ENCODE measurements around the gene SVIL. TPM values are rescaled to one million over a fixed set of nuclear protein-coding genes. Genes with fewer than 3 reads are reported as not detected.
"Not testable (repeated sequence)": the region's sequence is repeated elsewhere in the genome, so short reads cannot be mapped to it uniquely, and the experiment has no call there.

SVIL gene
- polyA plus RNA-seq, 6 donors from 2014 or later = 0.35 to 3.9 (median 1.6) TPM; not detected in 3

DNA sequence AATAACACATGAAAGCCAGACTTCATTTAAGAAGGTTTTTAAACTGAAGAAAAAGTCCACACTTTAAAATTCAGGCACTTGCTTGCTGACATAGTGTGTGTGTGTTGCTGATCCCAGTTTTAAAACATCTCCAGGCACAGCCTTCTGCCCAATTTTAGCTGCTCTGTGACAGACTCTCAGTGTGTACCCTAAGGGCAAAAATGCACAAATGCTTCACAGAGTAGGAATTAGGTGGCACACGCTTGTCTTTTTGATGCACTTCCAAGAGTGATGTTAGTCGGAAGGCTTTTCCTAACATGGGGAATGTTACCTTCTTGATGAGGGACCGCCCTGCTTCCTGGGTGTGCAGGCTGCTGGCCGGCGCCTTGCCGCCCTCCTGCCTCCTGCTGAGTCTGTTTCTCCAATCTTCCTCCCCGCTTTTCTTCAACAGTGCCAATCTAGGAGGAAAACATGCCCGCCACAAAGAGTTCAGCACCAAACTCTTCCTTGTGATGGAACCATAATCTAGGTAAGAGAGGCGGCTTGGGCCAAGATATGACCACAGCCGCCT is 122.3 kb downstream of the SVIL start:
- no peaks in the 10 kb centered on the region for H3K36me3 Mint-ChIP-seq
- ATAC-seq (ENCODE audit: low read depth in 2 of 2) = no peak

DNA sequence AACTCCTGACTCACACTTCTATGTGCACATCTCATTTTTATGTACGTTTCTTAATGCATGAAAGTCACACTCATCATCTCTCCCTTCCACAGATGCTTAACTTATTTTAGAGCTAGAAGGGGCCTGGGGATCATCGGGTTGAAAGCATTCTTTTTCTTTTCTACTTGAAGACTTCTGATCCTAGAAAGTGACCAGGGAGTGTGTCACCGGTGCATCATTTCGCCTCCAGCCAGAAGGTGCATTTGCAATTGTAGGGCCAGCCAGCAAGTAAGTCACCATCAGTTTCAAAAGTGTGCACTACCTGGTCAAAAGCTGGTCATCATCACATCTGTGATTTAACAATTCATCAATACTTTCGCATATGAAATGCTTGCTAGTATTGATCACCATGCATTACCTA is 123.0 kb downstream of the SVIL start:
- H3K36me3 Mint-ChIP-seq; ATAC-seq (ENCODE audit: low read depth in 2 of 2); H3K9me3 Mint-ChIP-seq; H3K27ac Mint-ChIP-seq; H3K4me3 Mint-ChIP-seq; DNase-seq; H3K27me3 Mint-ChIP-seq; H3K4me1 Mint-ChIP-seq: not testable (repeated sequence)

More for the DNA sequence above, 122.3 kb downstream of the SVIL start:
- H3K27me3 Mint-ChIP-seq = no peaks in the 10 kb centered on the region
- no peaks in the 10 kb centered on the region for H3K9me3 Mint-ChIP-seq
- no peak overlapping the region for H3K4me3 Mint-ChIP-seq
- H3K4me1 Mint-ChIP-seq = no peaks in the 10 kb centered on the region
- H3K27ac Mint-ChIP-seq = no peak overlapping the region
- no peak for DNase-seq

DNA sequence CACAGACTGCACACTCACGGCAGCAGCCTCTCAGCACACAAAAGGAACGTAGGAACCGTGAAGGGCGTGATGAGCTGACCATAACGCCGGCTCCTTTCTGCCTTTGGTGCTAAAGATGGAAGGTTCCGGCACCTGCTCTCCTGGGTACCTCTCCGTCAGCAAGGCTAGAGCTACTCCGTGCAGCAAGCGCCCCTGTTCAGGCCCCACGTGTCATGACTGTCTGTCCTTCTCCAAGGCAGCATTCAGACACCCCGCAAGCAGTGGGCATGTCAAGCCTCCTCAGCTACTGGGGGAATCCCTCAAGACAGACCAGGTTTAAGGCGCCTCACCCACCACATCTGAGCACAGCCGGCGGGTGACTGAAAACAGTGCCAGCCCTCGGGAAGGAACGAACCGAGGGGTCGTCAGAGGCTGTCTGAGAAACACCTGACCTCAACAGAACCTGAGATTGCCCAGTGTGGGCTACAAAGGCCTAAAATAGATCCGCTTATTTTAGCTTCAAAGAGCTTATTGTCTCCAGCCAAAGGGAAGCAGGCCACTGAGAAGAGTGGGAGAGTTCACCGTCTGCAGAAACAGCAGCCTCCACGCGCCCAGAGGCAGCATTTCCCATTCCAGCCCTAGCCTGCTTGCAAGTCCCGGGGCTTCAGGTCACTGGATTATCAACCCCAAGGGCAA is 124.2 kb downstream of the SVIL start:
- not testable (repeated sequence) for H3K4me1 Mint-ChIP-seq; H3K36me3 Mint-ChIP-seq; ATAC-seq (ENCODE audit: low read depth in 2 of 2); DNase-seq; H3K9me3 Mint-ChIP-seq; H3K27me3 Mint-ChIP-seq; H3K4me3 Mint-ChIP-seq; H3K27ac Mint-ChIP-seq

DNA sequence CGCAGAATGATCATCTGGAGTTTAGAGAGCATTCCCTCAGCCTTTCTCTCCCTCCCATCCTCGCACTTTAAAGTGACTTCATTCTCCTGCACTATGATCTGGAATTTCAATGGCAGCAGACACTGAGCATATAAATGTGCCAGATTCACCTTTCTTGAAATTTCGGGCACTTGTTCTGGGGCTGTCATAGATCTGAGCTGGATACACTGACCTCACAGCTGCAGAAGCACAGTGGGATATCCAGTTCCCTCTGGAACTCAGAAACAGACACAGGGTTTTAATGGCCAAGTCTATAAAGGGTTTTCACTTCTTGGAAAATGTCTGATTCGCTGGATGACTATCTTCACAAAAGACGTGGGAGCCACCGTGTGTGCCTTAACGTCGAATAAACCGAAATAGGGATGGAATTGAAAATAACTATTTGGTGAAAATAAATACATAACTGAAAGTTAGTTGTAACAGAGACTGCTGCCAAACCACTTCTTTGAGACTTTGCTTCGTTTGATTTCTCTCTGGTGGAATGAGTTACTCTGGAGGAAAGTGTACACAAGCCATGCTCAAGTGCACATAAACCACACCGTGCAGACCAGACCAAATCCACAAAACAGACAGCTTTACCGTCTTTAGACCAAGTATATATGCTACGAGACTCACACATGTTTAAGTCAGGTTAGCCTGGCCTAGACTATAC is 126.1 kb downstream of the SVIL start:
- Mint-ChIP-seq H3K36me3 (no peaks in the 10 kb centered on the region), H3K27ac (peak overlapping the region in 1 of 6 donors; percentile 3)
- no peak for DNase-seq

DNA sequence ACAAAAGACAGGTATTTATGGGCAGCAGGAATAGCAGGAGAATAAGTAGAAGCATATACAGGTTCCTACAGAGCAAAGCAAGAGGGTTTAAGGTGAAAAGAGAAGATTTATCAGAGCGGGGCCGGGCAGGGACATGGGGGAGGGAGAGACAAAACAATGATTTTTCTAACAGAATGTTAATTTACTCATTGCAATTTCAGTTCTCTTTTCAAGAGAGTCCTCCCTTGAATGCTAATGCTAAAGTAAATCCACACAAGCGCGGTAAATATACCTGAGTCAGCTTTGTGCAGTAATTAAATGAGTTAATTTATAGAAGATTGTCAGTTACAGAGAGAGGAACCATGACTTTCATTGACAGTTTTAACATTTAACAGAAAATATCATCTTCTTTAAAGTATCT is 127.0 kb downstream of the SVIL start:
- H3K36me3 Mint-ChIP-seq; H3K4me1 Mint-ChIP-seq; ATAC-seq (ENCODE audit: low read depth in 2 of 2); H3K27ac Mint-ChIP-seq; DNase-seq; H3K27me3 Mint-ChIP-seq; H3K4me3 Mint-ChIP-seq; H3K9me3 Mint-ChIP-seq: not testable (repeated sequence)

More for the DNA sequence above, 126.1 kb downstream of the SVIL start:
- no peaks in the 10 kb centered on the region for H3K9me3 Mint-ChIP-seq
- H3K4me3 Mint-ChIP-seq = no peak overlapping the region
- H3K27me3 Mint-ChIP-seq = no peaks in the 10 kb centered on the region
- ATAC-seq (ENCODE audit: low read depth in 2 of 2) = no peak
- H3K4me1 Mint-ChIP-seq = no peaks in the 10 kb centered on the region

DNA sequence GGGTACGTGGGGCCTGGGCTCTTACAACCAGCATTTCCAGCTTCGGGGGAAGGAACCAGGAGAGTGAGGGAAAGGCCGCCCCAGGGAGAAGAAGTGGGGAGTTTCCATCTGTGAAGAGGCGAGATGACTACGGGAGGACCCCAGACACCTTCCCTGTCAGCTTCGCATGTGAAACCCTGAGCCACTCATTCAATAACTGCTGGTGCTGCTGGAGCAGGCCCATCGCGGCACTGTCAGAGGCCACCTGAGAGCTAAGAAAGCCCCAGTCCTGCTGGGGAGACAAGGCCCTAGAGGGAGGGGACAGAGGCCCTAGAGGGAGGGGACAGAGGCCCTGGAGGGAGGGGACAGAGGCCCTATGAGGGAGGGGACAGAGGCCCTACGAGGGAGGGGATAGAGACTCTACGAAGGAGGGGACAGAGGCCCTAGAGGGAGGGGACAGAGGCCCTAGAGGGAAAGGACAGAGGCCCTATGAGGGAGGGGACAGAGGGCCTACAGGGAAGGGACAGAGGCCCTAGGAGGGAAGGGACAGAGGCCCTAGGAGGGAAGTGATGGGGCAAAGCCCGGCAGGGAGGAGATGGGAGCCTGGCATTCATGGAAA is 128.3 kb downstream of the SVIL start:
- not testable (repeated sequence) for H3K4me3 Mint-ChIP-seq; H3K36me3 Mint-ChIP-seq; H3K27ac Mint-ChIP-seq; H3K9me3 Mint-ChIP-seq; ATAC-seq (ENCODE audit: low read depth in 2 of 2); H3K4me1 Mint-ChIP-seq; H3K27me3 Mint-ChIP-seq; DNase-seq

DNA sequence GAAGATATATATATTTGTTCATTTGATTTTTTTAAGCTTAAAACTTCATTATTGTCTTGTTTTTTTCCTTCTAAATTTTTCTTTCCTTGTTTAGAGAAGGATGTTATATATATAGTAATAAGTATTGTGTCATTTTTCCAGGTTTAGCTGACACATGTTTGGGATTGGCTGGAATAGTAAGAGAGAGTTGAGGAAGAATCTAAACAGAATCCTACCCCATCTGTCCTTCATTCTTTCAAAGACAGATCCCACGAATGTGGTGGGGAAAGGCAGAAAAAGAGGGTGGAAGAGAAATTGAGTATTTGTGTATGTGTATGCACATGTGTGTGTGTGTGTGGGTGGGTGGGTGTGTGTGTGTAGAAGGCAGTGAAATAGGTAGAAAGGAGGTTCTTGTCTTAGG is 132.4 kb downstream of the SVIL start:
- Mint-ChIP-seq H3K4me3 (peak overlapping the region in 1 of 8 donors; percentile 42), H3K4me1 (no peaks in the 10 kb centered on the region), H3K27me3 (no peaks in the 10 kb centered on the region), H3K9me3 (no peaks in the 10 kb centered on the region), H3K36me3 (no peaks in the 10 kb centered on the region), H3K27ac (no peak overlapping the region)
- ATAC-seq (ENCODE audit: low read depth in 2 of 2) = no peak
- DNase-seq = no peak

DNA sequence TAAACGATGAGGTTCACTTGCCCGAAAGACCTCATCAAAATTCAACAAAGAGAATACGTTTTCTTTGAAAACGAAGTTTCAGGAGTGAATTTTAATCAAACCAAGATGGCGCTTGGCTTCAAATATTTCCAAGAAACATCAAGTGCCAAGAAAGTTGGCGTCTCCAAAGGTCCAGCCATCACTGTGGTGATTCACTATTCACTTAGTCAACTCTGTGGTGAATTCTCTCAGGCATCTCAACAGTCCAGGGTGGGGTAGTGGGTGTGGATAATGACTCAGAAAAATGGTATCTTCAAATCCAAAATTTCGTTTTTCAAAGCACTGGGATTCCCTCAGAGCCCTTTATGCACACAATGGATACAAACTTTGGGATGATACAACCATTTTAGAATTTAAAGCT is 133.1 kb downstream of the SVIL start:
- no peak for ATAC-seq (ENCODE audit: low read depth in 2 of 2)
- Mint-ChIP-seq H3K4me3 (no peak overlapping the region), H3K4me1 (no peaks in the 10 kb centered on the region), H3K27ac (no peak overlapping the region), H3K36me3 (no peaks in the 10 kb centered on the region), H3K9me3 (no peaks in the 10 kb centered on the region), H3K27me3 (no peaks in the 10 kb centered on the region)
- no peak for DNase-seq

DNA sequence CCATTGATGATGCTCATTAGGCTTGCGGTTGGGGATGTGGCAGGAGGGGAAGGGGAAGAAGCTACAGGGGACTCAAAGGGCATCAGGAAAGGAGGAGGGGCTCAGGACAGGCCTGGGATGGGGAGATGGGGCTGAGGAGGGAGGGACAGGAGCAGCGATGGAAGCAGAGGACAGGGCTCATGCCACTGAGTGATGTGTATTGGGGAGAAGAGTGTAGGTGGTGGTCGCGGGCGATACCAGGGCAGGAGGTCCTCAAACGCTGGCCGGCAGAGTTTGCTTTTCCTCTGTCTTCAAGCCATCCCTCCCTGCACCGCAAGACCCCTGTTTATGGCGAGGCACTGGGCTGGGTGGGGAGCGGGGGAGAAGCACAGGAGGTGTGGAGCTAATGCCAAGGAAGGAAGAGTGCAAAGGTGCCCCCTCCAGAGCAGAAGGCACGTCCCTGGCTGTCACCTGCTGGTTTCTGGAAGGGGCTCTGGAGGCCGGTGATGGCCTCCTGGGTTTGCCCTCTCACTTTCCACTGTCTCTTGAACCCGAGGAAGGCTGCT is 134.7 kb downstream of the SVIL start:
- ATAC-seq (ENCODE audit: low read depth in 2 of 2) (no peak), DNase-seq (no peak)
- Mint-ChIP-seq H3K4me1 (no peaks in the 10 kb centered on the region), H3K9me3 (no peaks in the 10 kb centered on the region), H3K36me3 (no peaks in the 10 kb centered on the region), H3K4me3 (no peak overlapping the region), H3K27me3 (no peaks in the 10 kb centered on the region), H3K27ac (no peak overlapping the region)

DNA sequence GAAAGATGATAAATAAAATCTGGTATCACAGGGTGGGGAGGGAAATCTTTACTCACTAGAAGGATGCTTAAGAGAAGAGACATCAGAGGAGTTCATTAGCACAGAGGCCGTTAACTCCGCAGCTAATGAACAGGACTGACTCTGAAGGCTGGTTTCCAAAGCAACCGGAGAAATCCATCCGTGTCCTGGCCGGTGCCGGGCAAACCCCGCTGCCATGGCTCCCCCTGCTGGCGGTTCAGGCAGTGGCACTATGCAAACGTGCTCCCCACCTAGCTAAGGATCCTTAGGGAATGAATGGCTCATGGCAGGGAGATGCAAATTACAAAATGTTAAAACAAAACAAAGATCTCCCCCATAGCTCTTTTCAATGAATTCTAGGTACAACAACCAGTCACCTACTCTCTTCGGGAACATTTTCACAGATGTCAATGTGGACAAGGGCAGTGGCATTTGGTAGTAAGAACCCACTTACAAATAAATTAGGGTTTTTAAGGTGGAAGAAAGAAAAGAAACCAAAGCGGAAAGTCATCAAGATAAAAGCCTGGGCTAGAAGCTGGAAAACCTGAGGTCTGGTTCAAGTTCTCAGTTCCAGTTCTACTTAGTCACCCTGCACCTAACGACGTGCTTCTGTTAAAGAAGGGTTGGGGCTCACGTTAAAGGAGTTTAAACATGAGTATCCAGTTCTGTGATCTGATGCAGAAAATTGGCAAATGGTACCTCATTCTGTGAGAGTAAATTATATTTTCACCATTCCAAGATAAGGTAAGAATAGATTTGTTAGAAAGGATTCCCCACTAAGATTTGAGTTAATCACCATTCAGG is 138.2 kb downstream of the SVIL start:
- no peaks in the 10 kb centered on the region for H3K36me3 Mint-ChIP-seq
- no peak overlapping the region for H3K27ac Mint-ChIP-seq
- ATAC-seq (ENCODE audit: low read depth in 2 of 2) (peak in 1 of 2 donors; percentile 53), DNase-seq (peak; percentile 19)
- H3K4me1 Mint-ChIP-seq = no peaks in the 10 kb centered on the region
- H3K27me3 Mint-ChIP-seq = no peaks in the 10 kb centered on the region
- H3K4me3 Mint-ChIP-seq = no peak overlapping the region
- H3K9me3 Mint-ChIP-seq = no peaks in the 10 kb centered on the region

DNA sequence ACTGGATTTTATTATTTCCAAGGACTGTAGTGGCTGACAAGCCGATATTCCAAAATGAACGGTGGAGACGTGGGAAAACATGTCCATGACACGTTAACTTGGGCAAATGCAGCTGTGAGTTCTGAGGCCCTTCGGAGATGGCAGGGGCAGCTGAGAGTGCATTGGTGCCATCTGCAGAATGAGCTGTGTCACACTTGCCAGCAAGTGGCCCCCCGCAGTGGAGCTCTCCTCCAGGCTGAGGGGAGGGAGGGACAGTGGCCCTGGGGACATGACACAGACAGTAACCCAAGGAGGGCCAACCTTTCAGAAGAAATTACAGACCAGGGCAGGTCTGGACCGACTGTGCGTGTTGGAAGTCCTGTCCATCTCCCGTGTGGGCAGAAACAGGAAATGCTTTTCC is 139.4 kb downstream of the SVIL start:
- H3K36me3 Mint-ChIP-seq = no peaks in the 10 kb centered on the region
- H3K27ac Mint-ChIP-seq = no peak overlapping the region

DNA sequence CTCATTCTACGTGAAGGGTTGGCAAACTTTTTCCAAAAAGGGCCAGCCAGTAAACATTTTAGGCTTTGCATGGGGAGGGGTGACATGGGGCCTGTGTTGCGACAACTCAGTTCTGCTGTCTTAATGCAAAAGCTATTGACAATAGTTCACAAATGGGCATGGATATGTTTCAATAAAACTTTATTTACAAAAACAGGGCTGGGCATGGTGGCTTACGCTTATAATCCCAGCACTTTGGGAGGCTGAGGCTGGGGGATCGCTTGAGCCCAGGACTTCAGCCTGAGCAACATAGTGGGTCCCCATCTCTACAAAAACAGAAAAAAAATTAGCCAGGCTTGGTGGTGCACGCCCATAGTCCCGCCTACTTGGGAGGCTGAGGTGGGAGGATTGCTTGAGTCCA is 141.1 kb downstream of the SVIL start:
- DNase-seq (no peak), ATAC-seq (ENCODE audit: low read depth in 2 of 2) (no peak)
- Mint-ChIP-seq H3K36me3 (no peaks in the 10 kb centered on the region), H3K27me3 (no peaks in the 10 kb centered on the region), H3K4me1 (no peaks in the 10 kb centered on the region), H3K9me3 (no peaks in the 10 kb centered on the region), H3K27ac (no peak overlapping the region), H3K4me3 (no peak overlapping the region)

More for the DNA sequence above, 139.4 kb downstream of the SVIL start:
- no peaks in the 10 kb centered on the region for H3K27me3 Mint-ChIP-seq
- H3K4me1 Mint-ChIP-seq = no peaks in the 10 kb centered on the region
- ATAC-seq (ENCODE audit: low read depth in 2 of 2) (no peak), DNase-seq (no peak)
- no peaks in the 10 kb centered on the region for H3K9me3 Mint-ChIP-seq
- H3K4me3 Mint-ChIP-seq = no peak overlapping the region

DNA sequence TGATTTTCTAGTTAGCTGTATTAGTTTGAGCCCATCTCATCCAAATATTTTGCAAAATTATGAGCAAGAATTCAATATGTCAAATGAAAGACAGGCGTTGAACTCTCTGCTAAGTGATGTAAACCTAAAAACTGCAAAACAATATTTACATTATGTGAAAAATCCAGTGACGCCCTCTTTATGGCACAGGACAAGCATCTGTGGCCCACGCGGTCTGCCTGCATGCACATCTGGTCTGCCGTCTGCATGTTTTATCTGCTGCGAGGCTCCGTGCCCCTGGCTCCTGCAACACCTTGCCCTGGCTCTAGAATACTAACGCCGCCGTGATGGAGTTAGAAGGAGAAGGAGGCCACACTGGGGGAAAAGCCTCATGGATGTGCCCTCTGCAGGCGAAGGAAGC is 142.0 kb downstream of the SVIL start:
- Mint-ChIP-seq H3K9me3 (no peaks in the 10 kb centered on the region), H3K4me3 (no peak overlapping the region), H3K27ac (no peak overlapping the region), H3K4me1 (no peaks in the 10 kb centered on the region), H3K36me3 (no peaks in the 10 kb centered on the region), H3K27me3 (no peaks in the 10 kb centered on the region)
- DNase-seq (no peak), ATAC-seq (ENCODE audit: low read depth in 2 of 2) (no peak)

Data from naive B cell (primary cell).